IPS-NIHi7 (cell line): ENCODE data around the gene PRH2.

Experiments
- DNase-seq: peaks from one replicate; pipeline ENCODE4 v3.0.0; 2012; ENCODE audit warnings: mixed read lengths; ENCODE audit errors: extremely low spot score

PRH2 gene

DNA sequence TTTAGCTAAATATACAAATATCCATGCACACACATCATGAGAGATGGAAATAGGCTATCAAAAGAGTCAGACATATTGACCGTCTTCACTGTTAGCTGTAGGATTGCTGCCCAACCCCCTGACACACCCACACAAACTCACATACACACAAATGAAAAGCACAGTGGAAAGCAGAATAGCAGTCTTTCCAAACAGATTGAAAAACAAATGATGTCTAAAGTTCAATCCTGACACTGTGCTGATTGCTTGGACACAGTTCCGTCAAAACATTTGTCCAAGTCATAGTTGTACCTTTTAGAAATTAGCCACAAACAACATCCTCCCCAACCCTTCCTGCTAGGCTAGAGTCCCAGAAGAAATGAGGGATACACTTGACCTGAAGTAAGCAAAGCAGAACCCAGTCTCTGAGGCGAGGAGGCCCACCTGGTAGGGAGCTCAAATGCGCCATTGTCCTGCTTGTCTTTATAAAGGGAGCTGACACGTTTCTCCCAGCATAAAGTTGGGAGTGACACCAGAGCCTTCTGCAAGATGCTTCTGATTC lies at the start of gene PRH2:
PRH2 (plus strand) TSS at position 491 of the 541 bp plus-strand sequence; CDS start at position 529, 38 bp downstream.
- no peak for DNase-seq

DNA sequence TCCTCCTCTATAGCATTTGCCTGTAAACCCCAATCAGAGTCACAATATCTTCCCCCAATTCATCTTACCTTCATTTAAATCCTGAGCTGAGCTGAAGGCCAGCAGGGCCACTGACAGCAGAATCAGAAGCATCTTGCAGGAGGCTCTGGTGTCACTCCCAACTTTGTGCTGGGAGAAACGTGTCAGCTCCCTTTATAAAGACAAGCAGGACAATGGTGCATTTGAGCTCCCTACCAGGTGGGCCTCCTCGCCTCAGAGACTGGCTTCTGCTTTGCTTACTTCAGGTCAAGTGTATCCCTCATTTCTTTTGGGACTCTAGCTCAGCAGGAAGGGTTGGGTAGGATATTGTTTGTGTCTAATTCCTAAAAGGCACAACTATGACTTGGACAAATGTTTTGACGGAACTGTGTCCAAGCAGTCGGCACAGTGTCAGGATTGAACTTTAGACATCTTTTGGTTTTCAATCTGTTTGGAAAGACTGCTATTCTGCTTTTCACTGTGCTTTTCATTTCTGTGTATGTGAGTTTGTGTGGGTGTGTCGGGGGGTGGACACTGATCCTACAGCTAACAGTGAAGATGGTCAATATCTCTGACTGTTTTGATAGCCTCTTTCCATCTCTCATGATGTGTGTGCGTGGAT lies 44.8 kb upstream of the PRH2 start, which contains the start of gene PRH1:
PRH1 (minus strand) TSS at position 170 of the 640 bp plus-strand sequence; CDS start at position 132, 38 bp downstream.
- DNase-seq, result no peak

DNA sequence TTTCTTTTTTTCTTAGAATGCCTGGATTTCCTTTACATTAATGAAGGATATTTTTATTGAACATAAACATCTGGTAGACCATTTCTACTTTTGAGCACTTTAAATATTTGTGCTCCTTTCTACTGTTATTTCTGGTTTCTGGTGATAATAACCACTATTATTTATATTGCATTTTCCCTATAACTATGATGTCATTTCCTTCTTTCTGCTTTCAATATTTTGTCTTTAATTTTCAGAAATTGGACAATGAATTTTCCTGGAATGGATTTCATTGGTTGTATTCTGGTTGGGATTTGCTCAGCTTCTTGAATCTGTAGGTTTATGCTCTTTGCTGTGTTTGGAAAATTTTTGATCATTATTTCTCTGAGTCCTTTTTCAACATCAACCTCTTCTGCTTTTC lies 39.8 kb upstream of the PRH2 start:
- DNase-seq, result no peak

DNA sequence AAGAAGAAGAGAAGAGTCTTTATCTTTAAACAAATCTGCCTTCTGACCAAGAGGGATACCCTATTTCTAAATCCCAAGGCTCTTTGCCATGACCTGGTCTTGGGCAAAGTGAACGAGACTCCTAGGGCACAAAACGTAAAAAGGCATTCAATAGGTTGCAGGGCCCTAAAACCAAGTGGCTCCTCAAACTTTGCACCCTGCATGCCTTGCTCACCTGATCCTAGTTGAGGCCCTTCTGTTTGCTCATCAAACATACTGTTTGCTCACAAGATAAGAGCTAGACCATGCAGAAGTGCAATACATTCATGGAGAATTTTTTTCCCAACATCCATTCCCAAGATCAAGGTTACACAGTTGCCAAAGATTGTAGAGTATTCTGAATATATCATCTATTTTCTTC lies 37.1 kb upstream of the PRH2 start:
- no peak for DNase-seq

DNA sequence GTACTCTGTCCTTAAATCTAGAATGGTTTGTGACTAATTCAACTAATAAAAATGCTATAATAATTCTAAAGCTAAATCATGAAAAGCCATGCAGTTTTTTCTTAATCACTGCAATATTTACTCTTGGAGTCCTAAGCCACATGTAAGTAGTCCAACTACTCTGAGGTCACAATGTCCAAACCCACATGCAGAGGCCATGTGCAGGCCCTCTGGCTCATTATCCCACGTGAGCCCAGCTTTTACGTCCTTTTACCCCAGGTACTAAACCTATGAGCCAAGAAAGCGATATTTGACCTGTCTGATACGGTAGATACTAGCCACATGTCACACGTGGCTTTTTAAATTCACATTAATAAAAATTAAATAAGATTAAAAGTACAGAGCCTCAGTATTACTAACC lies 32.2 kb upstream of the PRH2 start:
- no peak for DNase-seq

DNA sequence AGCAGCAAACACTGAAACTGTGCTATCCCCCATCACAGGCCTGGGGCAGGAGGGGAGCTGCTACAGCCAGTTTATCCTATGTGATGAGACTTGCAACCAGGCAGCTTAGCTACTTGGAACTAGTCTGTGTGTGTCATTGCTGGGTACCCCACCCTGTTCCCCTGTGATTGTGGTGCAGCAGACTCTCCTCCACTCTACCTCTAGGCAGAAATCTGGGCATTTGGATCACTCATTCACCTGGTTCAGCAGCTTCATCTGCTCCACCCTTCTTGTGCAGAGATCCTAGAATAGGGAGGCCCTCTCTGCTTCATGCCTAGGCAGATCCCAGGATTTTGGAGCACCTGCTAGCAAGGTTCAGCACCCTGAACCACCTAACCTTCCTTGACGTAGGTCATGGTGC lies 28.5 kb upstream of the PRH2 start:
- DNase-seq, result no peak

DNA sequence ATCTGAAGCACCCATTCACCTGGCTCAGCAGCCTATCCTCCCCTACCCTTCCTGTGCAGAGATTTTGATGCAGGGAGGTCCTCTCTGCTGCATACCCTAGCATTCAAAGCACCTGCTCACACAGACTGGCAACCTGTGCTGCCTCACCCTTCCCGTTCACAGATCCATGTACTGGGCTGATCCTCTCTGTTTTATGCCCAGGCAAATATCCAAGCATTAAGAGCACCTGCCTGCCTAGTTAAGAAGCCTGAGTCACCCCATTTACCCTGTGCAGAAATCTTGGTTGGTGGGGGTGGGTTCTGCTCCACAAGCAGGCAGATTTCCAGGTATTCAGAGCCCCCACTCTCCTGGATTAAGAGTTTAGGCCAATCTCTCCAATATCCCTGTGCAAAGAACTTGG lies 28.1 kb upstream of the PRH2 start:
- DNase-seq, result no peak

DNA sequence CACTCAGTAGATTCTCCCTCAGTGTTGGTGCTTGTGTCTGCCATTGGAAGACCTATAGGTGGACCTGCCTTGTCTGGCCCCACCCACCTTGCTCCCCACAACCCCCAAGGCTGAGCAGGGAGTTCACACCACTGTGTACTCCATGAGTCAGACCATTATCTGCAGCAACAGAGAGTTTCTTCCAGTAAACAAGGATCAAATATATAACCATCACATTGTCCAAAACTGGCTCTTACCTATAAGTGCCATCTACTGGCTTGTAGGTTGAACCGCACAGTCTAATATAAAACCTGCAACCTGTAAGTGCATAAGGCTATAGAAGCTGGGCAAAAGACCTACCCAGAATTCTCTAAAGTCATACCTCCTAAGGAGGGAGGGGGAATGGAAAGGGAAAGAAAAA lies 27.6 kb upstream of the PRH2 start:
- DNase-seq, result no peak

DNA sequence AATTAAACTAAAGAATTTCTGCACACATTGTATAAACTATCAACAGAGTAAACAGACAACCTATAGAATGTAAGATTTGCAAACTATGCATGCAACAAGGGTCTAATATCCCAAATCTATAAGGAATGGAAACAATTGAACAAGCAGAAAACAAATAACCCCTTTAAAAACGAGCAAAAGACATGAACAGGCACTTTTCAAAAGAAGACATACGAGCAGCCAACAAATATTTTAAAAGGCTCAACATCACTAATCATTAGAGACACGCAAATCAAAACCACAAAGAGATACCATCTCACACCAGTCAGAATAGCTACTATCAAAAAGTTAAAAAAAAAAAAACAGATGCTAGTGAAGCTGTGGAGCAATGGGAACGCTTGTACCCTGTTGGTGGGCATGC lies 24.4 kb upstream of the PRH2 start:
- no peak for DNase-seq

DNA sequence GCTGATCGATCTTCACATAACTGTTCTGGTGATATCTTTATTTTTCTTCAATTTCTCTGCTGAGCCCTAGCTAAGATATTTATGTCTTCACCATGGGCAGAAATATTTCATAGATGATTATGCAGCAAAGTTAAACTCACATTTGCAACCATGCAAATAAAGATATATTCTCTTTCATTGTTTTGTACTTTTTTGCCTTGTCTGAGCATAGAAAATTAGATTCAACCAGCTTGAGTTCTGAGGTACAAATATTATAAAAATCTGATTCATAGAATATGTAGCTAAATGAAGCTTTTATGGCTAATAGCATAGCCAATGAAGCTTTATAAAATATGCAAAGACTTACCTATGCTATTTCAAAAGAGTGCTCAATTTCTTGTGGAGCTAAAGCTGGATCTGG lies 19.6 kb upstream of the PRH2 start, which contains the start of gene TAS2R13:
TAS2R13 (minus strand) TSS at position 101 of the 400 bp plus-strand sequence. CDS start 264 bp downstream, outside the sequence.
- no peak for DNase-seq

DNA sequence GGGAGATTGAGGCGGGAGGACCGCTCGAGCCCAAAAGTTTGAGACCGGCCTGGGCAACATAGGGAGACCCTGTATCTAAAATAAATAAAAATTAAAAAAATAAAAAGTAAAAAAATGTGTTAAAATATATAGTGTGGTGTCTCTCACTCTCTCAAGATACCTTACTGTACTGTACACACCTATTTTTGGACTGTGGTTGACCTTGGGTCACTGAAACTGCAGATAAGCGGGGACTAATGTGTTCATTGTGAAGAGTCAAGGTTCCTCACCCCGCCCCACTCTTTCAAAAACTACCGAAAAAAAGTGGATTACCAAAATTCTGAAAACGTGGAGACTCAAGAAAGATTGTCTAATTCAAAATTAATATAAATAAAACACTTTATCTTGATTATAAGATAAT lies 18.7 kb upstream of the PRH2 start:
- DNase-seq, result no peak

DNA sequence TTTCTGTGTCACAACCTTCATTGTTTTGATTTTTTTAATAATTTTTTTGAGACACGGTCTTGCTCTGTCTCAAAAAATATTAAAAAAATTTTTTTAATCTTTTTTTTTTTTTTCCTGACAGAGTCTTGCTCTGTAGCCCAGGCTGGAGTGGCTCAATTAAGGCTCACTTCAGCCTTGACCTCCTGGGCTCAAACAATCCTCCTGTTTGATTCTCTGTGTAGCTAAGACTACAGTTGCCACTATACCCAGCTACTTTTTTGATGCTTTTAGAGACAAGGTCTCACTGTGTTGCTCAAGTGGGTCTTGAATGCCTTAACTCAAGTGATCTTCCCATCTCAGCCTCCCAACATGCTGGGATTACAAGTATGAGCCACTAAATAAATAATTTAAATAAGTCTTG lies 9.2 kb upstream of the PRH2 start:
- no peak for DNase-seq

DNA sequence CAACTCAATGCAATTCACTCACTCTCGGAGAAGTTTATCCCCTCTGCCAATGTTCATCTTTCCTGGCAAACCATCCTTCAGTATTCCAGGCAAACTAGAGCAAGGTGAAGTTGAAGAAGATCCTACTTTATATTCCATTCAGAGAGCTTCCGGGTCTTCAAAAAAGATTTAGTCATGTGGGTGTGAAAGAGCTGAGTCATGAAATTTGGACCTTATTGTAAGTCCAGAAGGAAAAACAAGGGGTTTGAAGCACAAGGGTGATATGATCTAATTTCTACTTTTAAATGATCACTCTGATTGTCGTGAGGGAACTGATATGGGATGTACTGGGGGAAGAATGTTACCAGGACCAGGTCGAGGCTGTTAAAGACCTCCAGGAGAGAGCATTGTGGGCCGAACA lies 2.8 kb upstream of the PRH2 start:
- DNase-seq, result no peak

DNA sequence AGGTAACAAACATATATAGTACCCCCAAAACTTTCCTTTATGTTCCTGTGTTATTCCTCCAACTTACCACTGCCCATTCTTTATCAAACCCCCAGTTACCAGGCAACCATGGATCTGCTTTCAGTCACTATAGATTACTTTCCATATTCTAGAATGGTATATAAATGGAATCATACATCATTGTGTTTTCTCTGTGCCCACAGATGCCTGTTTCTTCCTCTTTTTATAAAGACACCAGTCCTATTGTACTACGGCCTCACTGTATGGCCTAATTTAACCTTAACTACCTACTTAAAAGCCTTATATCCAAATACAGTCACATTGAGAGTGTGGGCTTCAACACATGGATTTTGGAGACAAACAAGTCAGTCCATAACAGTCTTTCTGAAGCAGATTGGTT lies 7.5 kb downstream of the PRH2 start:
- no peak for DNase-seq

DNA sequence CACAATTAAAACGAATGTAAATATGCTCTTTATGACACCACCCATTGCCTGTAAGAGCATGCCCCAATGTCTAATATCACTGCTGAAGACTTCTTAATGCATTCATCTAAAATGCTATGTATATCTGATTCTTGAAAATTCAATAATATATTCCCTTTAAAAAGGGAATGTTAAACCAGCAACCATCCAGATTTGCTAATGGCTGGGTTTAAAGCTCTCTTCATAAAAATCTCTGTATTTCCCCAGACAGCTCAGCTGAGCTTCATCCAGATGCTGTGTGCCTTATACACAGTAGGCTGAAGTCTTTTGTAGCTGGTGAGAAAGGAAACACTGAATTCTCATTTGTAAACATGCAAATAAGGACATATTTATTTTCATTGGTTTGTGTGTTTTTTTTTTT lies 10.1 kb downstream of the PRH2 start, which contains the start of gene TAS2R14:
TAS2R14 (minus strand) TSS at position 101 of the 400 bp plus-strand sequence; CDS start at position 45, 56 bp downstream.
- DNase-seq, result no peak

DNA sequence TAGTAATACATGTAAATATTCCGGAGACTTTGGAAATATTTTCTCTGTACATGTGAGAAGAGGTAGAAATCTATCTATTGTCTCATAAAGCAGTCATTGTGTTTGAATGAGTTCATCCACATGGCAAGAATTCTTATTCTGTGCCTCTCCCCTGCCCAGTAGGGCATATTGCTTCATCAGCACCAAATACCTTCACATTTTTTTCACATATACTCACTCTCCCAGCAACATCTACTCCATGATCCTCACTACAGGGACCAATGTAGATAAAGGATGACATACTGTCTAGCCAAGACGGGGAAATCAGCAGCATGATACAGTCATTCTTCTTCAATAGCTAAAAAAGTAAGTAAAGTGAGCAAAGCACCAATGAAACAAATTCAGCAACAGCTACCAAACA lies 11.4 kb downstream of the PRH2 start:
- DNase-seq, result no peak

DNA sequence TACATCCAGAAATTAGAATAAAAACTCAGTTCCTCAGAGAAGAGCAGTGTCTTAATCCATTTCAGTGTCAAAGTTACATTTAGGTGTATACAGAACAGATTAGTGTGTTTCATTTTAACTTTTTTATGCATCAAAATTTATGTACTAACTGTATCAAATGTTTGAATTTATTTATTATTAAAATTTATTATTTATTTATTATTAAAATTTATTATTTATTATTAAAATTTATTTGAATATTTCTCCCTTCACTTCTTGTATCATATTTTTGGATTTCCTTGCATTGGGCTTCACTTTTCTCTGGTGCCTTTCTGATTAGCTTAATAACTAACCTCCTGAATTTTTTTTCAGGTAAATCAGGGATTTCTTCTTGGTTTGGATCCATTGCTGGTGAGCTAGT lies 12.3 kb downstream of the PRH2 start:
- no peak for DNase-seq

DNA sequence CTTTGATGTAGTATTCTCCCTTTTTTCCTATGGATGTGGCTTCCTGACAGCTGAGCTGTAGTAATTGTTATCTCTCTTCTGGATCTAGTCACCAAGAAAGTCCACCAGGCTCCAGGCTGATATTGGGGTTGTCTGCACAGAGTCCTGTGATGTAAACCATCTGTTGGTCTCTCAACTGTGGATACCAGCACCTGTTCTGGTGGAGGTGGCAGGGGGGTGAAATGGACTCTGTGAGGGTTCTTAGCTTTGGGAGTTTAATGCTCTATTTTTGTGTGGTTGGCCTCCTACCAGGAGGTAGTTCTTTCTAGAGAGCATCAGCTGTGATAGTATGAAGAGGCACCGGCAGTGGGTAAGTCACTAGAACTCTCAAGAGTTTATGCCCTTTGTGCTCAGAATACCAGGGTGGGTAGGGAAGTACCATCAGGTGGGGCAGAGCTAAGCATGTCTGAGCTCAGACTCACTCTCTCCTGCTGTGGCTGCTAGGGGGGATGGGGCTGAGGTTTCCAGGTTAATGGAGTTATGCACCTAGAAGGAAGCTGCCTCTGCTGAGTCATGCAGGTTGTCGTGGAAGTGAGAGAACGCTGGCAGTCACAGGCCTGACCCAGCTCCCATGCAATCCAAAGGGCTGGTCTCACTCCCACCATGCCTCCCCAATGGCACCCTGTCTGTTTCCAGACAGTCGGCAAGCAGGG lies 13.0 kb downstream of the PRH2 start:
- peak; percentile 38 for DNase-seq

DNA sequence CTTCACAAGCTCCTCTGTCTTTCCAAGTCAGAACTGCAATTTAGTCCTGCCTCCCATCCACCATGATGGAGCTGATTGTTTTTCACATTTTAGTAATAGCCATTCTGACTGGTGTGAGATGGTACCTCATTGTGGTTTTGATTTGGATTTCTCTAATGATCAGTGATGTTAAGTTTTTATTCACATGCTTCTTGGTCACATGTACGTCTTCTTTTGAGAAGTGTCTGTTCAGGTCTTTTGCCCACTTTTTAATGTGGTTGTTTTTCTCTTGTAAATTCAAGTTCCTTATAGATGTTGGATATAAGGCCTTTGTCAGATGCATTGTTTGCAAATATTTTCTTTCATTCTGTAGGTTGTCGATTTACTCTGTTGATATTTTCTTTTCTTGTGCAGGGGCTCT lies 14.1 kb downstream of the PRH2 start:
- DNase-seq, result no peak

DNA sequence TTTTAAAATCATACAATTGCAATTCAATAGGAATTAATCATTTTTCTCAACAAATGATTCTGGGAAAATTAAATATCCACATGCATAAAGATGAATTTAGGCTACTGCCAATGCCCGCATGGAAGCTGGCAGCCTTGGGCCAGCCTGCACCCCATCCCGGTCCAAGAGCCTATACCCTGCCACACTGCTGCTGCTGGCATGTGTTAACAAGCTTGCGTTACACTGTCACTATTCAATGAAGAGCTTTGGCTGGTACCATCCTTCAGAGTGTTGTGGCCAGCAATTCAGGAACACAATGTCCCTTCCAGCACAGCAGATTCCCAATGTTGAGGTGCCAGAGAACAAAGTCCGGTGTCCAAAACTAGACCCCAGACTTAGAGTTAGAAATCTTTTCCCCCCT lies 23.6 kb downstream of the PRH2 start:
- DNase-seq, result no peak

DNA sequence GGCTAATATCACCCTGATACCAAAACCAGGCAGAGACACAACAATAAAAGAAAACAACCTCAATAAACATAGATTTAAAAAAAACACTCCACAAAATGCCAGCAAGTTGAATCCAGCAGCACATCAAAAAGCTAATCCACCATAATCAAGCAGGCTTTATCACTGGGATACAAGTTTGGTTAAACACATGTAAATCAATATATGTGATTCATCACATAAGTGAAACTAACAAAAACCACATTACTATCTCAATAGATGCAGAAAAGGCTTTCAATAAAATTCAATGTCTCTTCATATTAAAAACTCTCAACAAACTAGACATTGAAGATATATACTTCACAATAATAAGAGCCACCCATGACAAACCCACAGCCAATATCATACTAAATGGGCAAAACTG lies 27.0 kb downstream of the PRH2 start:
- no peak for DNase-seq

DNA sequence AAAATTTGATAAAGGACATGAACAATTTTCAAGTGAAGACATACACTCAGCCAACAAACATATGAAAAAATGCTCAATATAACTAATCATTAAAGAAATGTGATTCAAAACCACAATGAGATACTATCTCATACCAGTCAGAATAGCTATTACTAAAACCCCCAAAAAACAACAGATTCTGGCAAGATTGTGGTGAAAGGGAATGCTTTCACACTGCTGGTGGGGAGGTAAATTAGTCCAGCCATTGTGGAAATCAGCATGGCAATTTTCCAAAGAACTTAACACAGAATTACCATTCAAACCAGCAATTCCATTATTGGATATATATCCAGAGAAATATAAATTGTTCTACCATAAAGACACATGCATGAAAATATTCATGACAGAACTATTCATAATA lies 28.7 kb downstream of the PRH2 start:
- DNase-seq, result no peak

DNA sequence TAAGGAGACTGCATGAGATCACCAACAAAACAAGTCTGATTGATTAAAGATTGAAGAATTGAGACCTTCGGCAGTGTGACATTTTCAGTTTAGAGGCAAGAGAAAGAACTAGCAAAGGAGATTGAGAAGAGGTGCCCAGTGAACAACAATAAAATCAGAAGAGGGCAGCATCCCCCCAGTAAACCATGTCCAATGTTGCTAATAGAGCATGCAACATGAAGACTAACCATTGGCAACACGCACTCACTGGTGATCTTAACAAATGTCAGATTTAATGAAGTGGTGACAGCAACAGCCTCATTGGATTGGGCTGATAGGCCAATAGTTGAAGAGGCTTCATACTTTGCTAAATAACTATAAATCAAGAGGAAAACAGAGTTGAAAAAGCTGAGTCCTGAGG lies 30.8 kb downstream of the PRH2 start:
- DNase-seq, result no peak
